Keratinocyte (primary cell): Measurements from ENCODE around the gene ZC3H13. TPM values are rescaled to one million over a fixed set of nuclear protein-coding genes. Genes with fewer than 3 reads are reported as not detected.
A peak's percentile ranks its signal among the peaks of the same experiment; 100 is the strongest.

Experiments
- DNase-seq: peaks from one replicate; pipeline ENCODE4 v3.0.0-alpha.2; 2011; ENCODE audit warnings: low read depth, missing footprints, low spot score
- FAIRE-seq: peaks from 2 replicates; lab custom pipeline; 2011; peaks lifted over from hg19 to GRCh38; lab: Jason Lieb, UNC
- H2AFZ ChIP-seq: 2 replicates; pipeline ENCODE4 v1.6.0; 2012; ENCODE audit warnings: low read length, control low read depth, inconsistent platforms; ENCODE audit not compliant: control insufficient read depth
- H3K27ac ChIP-seq: 2 replicates; pipeline ENCODE4 v1.5.1; 2011; ENCODE audit warnings: low read length; ENCODE audit not compliant: control insufficient read depth, insufficient read depth
- H3K27me3 ChIP-seq: 3 replicates; pipeline ENCODE4 v1.6.0; 2011; ENCODE audit warnings: low read length; ENCODE audit not compliant: control insufficient read depth, insufficient read depth; ENCODE audit errors: extremely low read depth
- H3K36me3 ChIP-seq, 2 experiments: 2 replicates in 1 of 2; 3 replicates in 1 of 2; pipeline ENCODE4 v1.5.1; 2011; ENCODE audit warnings: low read length in 2 of 2, mild to moderate bottlenecking in 1 of 2; ENCODE audit not compliant: control insufficient read depth in 2 of 2, insufficient read depth in 2 of 2; ENCODE audit errors: extremely low read depth in 1 of 2
- H3K4me1 ChIP-seq: 3 replicates; pipeline ENCODE4 v1.5.1; 2011; ENCODE audit warnings: low read length; ENCODE audit not compliant: control insufficient read depth, insufficient read depth; ENCODE audit errors: extremely low read depth
- H3K4me2 ChIP-seq: 3 replicates; pipeline ENCODE4 v1.6.0; 2011; ENCODE audit warnings: low read depth, low read length; ENCODE audit not compliant: control insufficient read depth, insufficient read depth; ENCODE audit errors: extremely low read depth
- H3K4me3 ChIP-seq, 3 experiments: fragments of 200-600 bp in 1 of 3; sonication (generic) in 1 of 3; 2 replicates in 2 of 3; 3 replicates in 1 of 3; pipeline ENCODE4 v1.5.1; 2011 to 2016; ENCODE audit warnings: low read length in 3 of 3, mild to moderate bottlenecking in 3 of 3, control low read depth in 2 of 3, inconsistent platforms in 1 of 3, low read depth in 1 of 3, mixed read lengths in 1 of 3, mixed run types in 1 of 3, moderate library complexity in 1 of 3; ENCODE audit not compliant: control insufficient read depth in 2 of 3, insufficient read depth in 2 of 3; ENCODE audit errors: extremely low read depth in 1 of 3
- H3K79me2 ChIP-seq: 2 replicates; pipeline ENCODE4 v1.6.0; 2012; ENCODE audit warnings: low read length; ENCODE audit not compliant: control insufficient read depth, insufficient read depth
- H3K9ac ChIP-seq: 3 replicates; pipeline ENCODE4 v1.6.0; 2011; ENCODE audit warnings: low read length; ENCODE audit not compliant: control insufficient read depth, insufficient read depth; ENCODE audit errors: extremely low read depth
- H3K9me1 ChIP-seq: 3 replicates; pipeline ENCODE4 v1.6.0; 2011; ENCODE audit warnings: low read length; ENCODE audit not compliant: control insufficient read depth, insufficient read depth; ENCODE audit errors: extremely low read depth
- H3K9me3 ChIP-seq: 2 replicates; pipeline ENCODE4 v1.5.1; 2012; ENCODE audit warnings: low read depth, low read length; ENCODE audit not compliant: control insufficient read depth
- H4K20me1 ChIP-seq: 3 replicates; pipeline ENCODE4 v1.6.0; 2011; ENCODE audit warnings: low read length; ENCODE audit not compliant: control insufficient read depth, insufficient read depth; ENCODE audit errors: extremely low read depth
- CTCF ChIP-seq, 3 experiments: IDR thresholded peaks in 1 of 3; conservative IDR thresholded peaks in 1 of 3; optimal IDR thresholded peaks in 1 of 3; 2 replicates in 2 of 3; 3 replicates in 1 of 3; pipeline versions ENCODE3 to v1.5.1; 2011; ENCODE audit warnings: low read length in 3 of 3, mild to moderate bottlenecking in 3 of 3, moderate library complexity in 2 of 3, control low read depth in 1 of 3, inconsistent platforms in 1 of 3; ENCODE audit not compliant: insufficient read depth in 2 of 3; ENCODE audit errors: extremely low read depth in 1 of 3
- EZH2 ChIP-seq: IDR thresholded peaks from one replicate; pipeline ENCODE4 v1.6.1; 2012; ENCODE audit warnings: inconsistent platforms, mild to moderate bottlenecking, low read length, moderate library complexity
- dilution Hi-C: fragments of 300-500 bp; cut with MboI; formaldehyde crosslinking; loops from one replicate; pipeline ENCODE4 v1.7.0; 2020; ENCODE audit warnings: low sequenced_read_pairs; ENCODE audit not compliant: extremely low pct_ligation_motif_present
- polyA plus RNA-seq, 5 experiments: library from polyadenylated mRNA; depleted of rRNA in 3 of 5; stranded (reverse) in 3 of 5; stranded (forward) in 1 of 5; unstranded in 1 of 5; fragments of >200 nt; gene quantifications; 1 replicate in 1 of 5; 2 replicates in 3 of 5; 3 replicates in 1 of 5; pipeline versions ENCODE4 v1.2.1 to v1.2.3, GENCODE V29; 2011 to 2012; ENCODE audit warnings: missing spikeins in 2 of 5, low read depth in 1 of 5, low replicate concordance in 1 of 5

Gene ZC3H13
- polyA plus RNA-seq, 1 donor (not counting 4 experiments of a cell fraction or from before 2014, with no cell fraction given), result 10.6 TPM

- H3K4me3 ChIP-seq, result no peak overlapping the region
- H3K36me3 ChIP-seq, result no peaks in the 10 kb centered on the region
- H3K9me1 ChIP-seq, result no peaks in the 10 kb centered on the region
- H3K79me2 ChIP-seq, result peaks cover 13% of the 10 kb centered on the region
- H3K27me3 ChIP-seq, result no peaks in the 10 kb centered on the region
- FAIRE-seq (peak; percentile 49), DNase-seq (no peak)
- H4K20me1 ChIP-seq, result no peaks in the 10 kb centered on the region
- H3K4me1 ChIP-seq, result peaks cover 46% of the 10 kb centered on the region
- dilution Hi-C loops, result no loop called here
- H3K4me2 ChIP-seq, result no peak overlapping the region
- no peaks in the 10 kb centered on the region for H3K9me3 ChIP-seq
- TF ChIP-seq EZH2 (no peak), CTCF (optimal IDR thresholded peaks at IDR 0.05 in 1 of 3, IDR thresholded peaks at IDR 0.05 in 1 of 3, conservative IDR thresholded peaks at IDR 0.05 in 1 of 3; ENCODE audit: extremely low read depth in 1 of 3, insufficient read depth in 2 of 3, low read length in 3 of 3) (no peak)
- H3K27ac ChIP-seq, result no peak overlapping the region
- H3K9ac ChIP-seq, result no peak overlapping the region
- H2AFZ ChIP-seq, result no peak overlapping the region
These were observed 5.7 kb upstream of the ZC3H13 start for GRCh38 chr13:46058268-46058667.

GRCh38 chr13:46057256-46058015 lies 4.9 kb upstream of the ZC3H13 start:
- H3K9me3 ChIP-seq, result no peaks in the 10 kb centered on the region
- H3K4me1 ChIP-seq, result peaks cover 41% of the 10 kb centered on the region
- no peak overlapping the region for H3K27ac ChIP-seq
- no peaks in the 10 kb centered on the region for H3K9me1 ChIP-seq
- H3K79me2 ChIP-seq, result peaks cover 13% of the 10 kb centered on the region
- TF ChIP-seq CTCF (optimal IDR thresholded peaks at IDR 0.05 in 1 of 3, IDR thresholded peaks at IDR 0.05 in 1 of 3, conservative IDR thresholded peaks at IDR 0.05 in 1 of 3; ENCODE audit: extremely low read depth in 1 of 3, insufficient read depth in 2 of 3, low read length in 3 of 3), result no peak
- no peak for TF ChIP-seq EZH2
- no peak overlapping the region for H3K4me3 ChIP-seq
- H3K27me3 ChIP-seq, result no peaks in the 10 kb centered on the region
- no peak overlapping the region for H2AFZ ChIP-seq
- DNase-seq, result peak; percentile 67
- no peak overlapping the region for H3K9ac ChIP-seq
- H4K20me1 ChIP-seq, result no peaks in the 10 kb centered on the region
- dilution Hi-C loops, result no loop called here
- peak; percentile 98 for FAIRE-seq
- H3K36me3 ChIP-seq, result no peaks in the 10 kb centered on the region
- H3K4me2 ChIP-seq, result peak overlapping the region; percentile 52
